T follicular helper cell (primary cell): ENCODE results near the gene CASK.
"Not testable (repeated sequence)": the region's sequence is repeated elsewhere in the genome, so short reads cannot be mapped to it uniquely, and the experiment has no call there.

Source experiments
- DNase-seq: peaks from one replicate; pipeline ENCODE4 v3.0.0-alpha.2; 2020; ENCODE audit warnings: low read depth

The CASK gene

DNA sequence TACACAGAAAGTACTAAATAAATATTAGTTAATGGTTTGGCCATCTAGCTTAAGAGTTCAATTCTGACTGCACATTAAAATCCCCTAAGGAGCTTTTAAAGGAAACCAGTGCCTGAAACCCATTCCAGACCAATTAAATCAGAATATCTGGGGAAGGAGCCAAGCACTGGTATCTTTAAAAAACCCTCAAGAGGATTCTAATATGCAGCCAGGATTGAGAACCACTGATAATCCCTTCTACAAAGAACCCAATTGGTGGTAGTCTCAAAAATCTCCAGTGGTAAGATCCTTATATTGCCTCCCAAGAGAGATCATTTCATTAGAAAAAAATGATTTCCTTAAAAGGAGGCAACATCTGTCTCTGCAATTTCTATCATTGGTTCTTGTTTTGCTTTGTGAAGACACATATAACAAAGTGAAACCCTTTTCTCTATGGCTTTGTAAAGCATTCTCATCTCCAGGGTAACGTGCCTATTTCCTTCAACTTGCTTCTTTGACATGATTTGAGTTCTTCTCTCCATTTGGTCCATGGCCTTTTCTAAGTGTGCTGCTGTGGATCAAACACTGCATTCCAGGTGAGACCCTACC, 231.1 kb downstream of the CASK start:
- DNase-seq, result no peak

DNA sequence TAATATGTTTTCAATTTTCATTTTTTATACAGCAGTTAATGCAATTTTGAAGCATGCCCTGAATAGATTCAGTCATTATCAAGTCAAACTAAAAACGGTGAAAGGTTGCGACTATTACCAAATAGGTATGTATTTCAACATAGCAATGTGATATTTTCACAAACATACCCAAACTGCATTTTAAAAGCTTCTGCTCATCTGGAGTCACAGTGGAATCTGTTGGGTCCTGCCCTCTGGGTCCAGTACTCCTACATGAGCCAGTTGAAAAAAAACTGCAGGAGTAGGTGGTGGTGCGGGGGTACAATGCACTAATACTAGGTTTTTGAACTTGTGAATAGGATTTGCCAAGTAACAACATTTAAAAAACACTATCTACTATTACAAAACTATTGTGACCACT, 233.6 kb downstream of the CASK start:
- no peak for DNase-seq

GRCh38 chrX:41688835-41689234, 234.5 kb downstream of the CASK start, which contains the start of gene GPR34:
GPR34 (plus strand) TSS chrX:41688973; CDS start chrX:41695634, 6,661 bp downstream.
- DNase-seq, result no peak

GRCh38 chrX:41688156-41688555, 235.2 kb downstream of the CASK start:
- DNase-seq, result no peak

GRCh38 chrX:41686788-41687187, 236.6 kb downstream of the CASK start:
- DNase-seq, result no peak

DNA sequence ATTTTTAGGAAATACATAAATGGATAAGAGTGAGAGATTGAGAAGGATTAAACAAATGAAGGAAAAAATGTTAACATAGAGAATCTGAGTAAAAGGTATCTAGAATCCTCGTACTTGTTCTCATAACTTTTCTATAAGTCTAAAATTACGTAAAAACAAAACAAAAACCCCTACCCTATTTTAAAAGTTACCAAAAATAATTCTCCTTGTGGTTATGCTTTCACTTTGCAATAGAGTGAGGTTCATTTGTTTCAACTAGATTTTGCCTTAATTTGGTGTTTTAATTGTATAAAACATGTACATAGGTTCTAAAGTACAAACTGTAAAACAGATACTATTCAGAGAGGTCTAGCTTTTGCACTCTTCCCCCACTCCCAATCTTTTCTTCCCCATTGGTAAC, 238.4 kb downstream of the CASK start:
- no peak for DNase-seq

DNA sequence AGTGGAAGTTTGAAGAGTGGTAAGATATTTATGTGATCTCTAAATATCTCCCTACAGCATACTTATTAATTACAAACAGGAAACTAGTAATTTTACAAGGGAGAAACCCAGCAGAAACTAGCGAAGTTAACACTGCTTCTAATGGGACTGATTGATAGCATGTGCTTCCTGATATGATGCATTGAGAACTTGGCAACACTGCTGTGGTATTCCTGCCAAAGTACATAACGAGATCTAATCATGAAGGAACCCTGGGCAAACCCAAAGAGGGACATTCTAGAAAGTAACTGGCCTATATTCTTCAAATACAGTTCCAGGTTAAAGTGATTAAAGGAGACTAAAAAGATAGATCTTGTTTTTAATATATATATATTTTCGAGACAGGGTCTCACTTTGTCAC, 239.2 kb downstream of the CASK start:
- no peak for DNase-seq

DNA sequence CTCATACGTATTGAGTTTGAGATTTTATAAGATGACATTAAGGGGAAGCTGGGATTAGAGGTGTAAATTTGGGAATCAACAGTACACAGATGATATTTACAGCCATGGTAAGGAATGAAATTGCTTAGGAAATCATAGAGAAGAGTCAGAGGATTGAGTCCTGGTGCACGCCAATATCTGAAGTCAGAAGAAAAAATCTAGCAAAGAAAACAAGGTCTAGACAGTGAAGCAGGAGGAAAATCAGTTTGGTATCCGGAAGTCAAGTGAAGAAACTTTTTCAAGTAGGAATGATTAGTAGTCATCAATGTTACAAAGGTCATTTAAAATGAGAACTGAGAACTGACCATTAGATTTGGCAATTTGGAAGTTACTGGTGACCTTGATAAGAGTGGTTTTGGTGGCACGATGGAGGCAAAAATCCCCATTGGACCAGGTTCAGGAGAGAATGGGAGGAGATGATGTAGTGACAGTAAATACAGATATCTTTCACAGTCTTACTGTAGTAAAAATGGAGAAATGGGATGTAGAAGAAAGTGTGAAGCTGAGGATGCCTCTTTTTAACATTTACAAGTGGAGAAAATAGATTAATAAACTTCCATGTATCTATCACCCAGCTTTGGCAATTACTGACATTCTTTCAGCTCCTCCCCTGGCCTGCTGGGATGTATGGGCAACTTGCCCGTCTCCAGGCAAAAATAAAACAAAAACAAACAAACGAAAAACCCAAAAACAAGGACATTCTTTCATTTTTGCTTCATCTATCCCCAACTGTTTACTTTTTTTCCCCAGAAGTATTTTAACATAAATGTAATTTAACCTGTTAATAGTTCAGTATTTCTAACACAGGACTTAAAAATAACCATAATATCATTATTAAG, 245.9 kb downstream of the CASK start:
- no peak for DNase-seq

GRCh38 chrX:41676361-41676760, 247.0 kb downstream of the CASK start:
- DNase-seq, result not testable (repeated sequence)

DNA sequence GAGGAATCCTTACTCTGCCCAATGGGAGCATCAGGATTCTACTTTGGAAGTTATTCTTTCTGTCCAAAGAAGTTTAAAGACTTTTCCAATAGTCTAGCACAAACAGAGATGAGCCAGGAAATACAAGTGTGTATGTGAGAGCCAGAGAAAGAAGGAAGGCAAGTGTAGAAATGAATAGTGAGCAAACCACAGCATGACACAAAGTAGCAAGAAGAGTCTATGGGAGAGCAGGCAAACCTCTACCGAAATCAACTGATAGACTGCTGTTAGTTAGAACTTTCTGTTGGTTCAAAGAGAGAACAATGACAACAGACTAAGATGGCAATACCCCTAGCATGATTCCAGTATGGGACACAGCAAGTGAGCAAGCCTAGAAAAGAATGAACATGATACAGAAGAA, 250.7 kb downstream of the CASK start:
- DNase-seq, result no peak

GRCh38 chrX:41671082-41671481, 252.3 kb downstream of the CASK start:
- DNase-seq, result no peak

- no peak for DNase-seq
Measured at GRCh38 chrX:41670112-41670511, 253.2 kb downstream of the CASK start.

- DNase-seq, result no peak
Measured at GRCh38 chrX:41667631-41668030, 255.7 kb downstream of the CASK start.

DNA sequence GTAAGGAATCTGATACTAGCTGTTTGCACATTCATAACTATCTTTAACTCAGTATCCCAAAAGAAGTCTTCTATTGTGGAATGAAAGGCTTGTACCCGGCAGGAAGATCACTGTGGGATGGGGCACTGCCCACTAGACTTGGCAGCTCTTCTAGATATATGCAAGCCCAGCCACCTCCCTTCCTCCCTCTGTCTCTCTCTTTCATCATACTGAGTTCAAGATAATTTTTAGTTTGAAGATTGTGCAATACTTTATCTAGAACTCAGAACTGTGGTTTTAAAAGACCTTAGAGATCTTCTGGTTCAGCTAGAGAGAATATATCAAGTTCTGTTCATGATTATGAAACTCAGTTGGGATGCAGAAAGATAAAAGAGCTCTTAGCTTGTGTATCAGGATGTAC, 257.1 kb downstream of the CASK start:
- no peak for DNase-seq

GRCh38 chrX:41665686-41666085, 257.7 kb downstream of the CASK start:
- DNase-seq, result no peak

GRCh38 chrX:41664908-41665307, 258.4 kb downstream of the CASK start:
- no peak for DNase-seq

DNA sequence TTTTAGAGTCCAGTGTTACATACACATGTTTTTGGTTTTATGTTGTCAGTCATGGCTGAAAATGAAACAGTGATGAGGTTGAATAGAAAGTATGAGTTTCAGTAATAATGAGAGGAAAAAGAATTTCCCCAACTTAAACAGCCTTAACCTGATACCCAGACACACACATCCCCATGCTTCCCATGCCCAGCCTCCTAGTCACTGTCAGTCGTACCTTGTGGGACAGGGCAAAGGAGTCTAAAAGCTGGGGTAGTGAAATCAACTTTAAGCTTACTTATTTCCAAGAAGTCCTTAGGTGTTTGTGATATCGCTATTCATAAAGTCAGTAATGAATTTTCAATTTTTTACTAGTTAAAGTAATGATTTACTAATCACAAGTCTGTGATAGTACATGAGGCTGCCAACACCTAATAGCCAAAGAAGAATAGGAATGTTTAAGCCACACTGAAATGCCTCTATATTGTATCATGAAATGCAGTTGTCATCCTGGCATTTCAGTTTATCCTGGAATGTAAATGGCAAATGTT, 258.9 kb downstream of the CASK start:
- DNase-seq, result no peak

DNA sequence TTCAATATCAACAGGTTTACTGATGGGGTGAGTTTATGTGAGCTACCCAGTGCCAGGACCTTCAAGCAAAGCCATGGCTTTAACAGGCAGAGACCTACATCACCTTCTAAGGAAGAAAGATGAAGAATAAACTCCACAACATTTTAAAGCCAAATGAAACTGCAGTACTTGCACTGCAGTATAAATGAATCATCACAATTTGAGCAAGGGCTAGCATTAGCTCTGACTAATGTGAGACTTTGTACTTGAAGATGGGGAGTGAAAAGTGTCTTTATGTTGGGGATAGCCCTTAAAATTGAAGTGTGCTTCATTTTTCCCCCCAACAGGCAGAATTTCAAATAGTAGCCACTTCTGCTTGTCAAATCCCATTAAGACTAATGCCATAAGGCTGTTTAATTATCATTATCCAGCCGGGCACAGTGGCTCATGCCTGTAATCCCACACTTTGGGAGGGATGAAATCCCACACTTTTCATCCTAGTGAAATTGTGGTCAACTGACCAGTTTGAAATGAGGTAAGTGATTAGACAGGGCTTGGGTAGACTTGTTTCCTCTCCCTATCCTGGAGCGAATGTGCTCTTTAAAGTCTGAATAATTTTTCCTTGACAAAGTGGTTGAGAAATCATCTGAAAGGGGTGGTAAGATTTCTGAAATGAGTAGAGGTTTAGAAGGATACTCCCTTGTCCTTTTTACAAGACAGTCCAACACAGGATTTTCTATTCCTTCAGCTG, 261.8 kb downstream of the CASK start:
- no peak for DNase-seq

GRCh38 chrX:41655631-41656030, 267.7 kb downstream of the CASK start:
- DNase-seq, result no peak

DNA sequence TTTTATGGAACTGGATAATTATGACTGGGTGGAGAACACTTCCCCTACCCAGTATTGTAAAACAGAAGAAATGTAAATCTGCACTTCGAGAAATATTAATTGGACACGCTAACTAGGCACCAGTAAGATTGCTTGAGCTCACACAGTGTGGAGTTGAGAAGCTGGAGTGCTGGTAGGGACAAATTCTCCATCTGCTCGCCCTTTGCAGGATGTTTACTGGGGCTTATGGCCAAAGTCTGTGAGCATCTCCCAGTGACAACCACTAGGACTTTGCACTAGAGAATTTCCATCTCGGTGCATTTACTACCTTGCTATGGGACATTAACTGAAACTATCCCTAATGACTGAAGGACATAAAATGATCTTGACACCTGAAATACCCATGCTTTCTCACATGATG, 268.3 kb downstream of the CASK start:
- DNase-seq, result no peak

GRCh38 chrX:41653125-41653524, 270.2 kb downstream of the CASK start:
- DNase-seq, result no peak

DNA sequence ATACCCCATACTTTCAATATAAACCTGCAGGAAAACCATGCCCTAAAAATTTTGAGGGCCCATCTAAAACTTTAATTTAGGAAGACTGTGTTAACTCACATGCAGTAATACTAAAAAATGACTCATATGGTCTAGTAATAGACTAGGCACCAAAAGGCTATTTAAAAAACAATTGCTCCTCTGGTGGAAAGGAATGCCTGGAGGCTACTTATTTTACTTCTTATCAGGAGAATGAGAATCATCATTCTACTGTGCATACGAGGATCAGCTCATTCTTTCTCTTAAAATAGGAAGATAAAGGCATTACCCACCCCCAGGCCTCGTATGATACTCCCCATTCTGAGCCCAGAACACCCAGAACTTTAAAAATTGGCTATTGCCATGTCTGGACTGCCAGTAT, 277.2 kb downstream of the CASK start:
- not testable (repeated sequence) for DNase-seq

DNA sequence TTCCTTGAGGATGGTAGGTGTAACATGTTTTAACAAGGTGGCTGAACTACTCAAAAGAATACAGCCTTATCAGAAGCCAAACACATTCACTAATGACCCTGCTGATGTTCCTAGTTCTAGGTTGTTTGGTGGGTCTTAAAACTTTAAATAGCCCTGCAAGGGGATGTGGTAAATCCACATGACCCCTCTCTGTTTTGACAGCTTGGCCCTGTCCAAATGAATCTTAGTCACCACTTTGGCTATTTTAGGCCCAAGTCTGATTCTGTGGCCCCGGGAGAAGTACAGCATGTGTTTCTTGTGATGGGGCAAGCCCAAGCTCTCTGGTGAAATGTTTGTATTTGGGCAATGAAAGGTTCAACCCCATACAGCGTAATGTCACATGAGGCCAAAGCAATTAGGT, 289.1 kb downstream of the CASK start:
- no peak for DNase-seq
